Measurements from ENCODE around the gene HTATIP2. TPM values are rescaled to one million over a fixed set of nuclear protein-coding genes. Genes with fewer than 3 reads are reported as not detected.

HTATIP2 gene
- total and polyA plus RNA-seq, 9 donors = 9.8 to 51.8 (median 15.8) TPM

DNA sequence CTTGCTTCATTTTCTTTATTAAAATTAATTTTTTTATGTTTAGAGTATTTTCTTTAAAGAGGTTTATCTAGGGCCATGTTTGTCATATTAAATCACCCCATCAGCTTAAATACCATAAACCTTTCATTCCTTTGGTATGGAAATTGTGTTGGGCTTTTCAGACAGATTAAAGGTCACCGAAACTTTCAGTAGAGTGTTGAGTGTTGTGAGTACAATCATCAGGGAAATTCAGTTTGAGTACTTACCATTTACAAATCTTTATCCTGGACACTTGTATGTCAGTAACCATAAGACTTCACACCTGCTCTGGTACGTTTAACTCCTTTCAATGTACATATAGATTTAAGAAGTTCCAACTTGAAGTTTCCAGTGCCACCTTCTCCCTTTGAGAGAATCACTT is 36.0 kb downstream of the HTATIP2 start:
- Histone ChIP-seq H3K9me3 (no peaks in the 10 kb centered on the region), H3K4me3 (no peak overlapping the region), H3K4me1 (ENCODE audit: insufficient read depth) (no peaks in the 10 kb centered on the region), H3K36me3 (no peaks in the 10 kb centered on the region), H3K27me3 (no peaks in the 10 kb centered on the region), H3K27ac (no peak overlapping the region)
- no peak for DNase-seq
- intact Hi-C loops (cut with DNase I) = no loop called here
- TF ChIP-seq EP300 (IDR thresholded peaks at IDR 0.05) (no peak), CTCF (IDR thresholded peaks at IDR 0.05) (no peak), POLR2A (IDR thresholded peaks at IDR 0.05) (no peak)
- WGBS, 3 donors = 84 to 86% (median 85%) methylated on average over 2 of the region's 2 CpGs

DNA sequence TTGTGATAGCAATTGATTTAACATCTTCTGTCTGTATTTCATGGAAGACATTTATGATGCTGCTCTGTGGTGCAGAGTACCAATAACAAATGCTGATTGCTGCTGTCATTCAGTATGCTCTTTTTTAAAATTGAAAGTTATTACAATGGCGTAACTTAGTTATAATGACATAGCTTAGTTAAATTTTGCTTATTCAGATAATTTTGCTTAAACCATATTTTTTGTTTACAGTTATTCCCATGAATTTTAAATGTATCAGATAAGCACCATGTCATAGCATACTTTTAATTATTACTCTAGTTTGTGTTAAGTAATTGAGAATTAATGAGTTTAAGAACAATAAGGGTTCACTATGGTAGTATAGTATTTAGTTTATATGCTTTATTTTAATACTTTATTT is 39.5 kb downstream of the HTATIP2 start:
- no peak for DNase-seq
- H3K27me3 ChIP-seq = no peaks in the 10 kb centered on the region
- intact Hi-C loops (cut with DNase I) = loop anchor here in 1 of 4 donors (10.0 kb wide), 1 partner anchor 202 kb away; no protein-coding TSS in a partner anchor
- H3K4me1 ChIP-seq (ENCODE audit: insufficient read depth) = no peaks in the 10 kb centered on the region
- WGBS, 3 donors = 98 to 100% (median 99%) methylated on average over 1 of the region's 1 CpG
- TF ChIP-seq EP300 (IDR thresholded peaks at IDR 0.05) = no peak
- no peak for TF ChIP-seq POLR2A (IDR thresholded peaks at IDR 0.05)
- TF ChIP-seq CTCF (IDR thresholded peaks at IDR 0.05) = no peak
- H3K9me3 ChIP-seq = no peaks in the 10 kb centered on the region
- no peak overlapping the region for H3K4me3 ChIP-seq
- H3K36me3 ChIP-seq = no peaks in the 10 kb centered on the region
- no peak overlapping the region for H3K27ac ChIP-seq

GRCh38 chr11:20406484-20406883 is 43.0 kb downstream of the HTATIP2 start:
- intact Hi-C loops (cut with DNase I) = loop anchor here in 1 of 4 donors (10.0 kb wide), 1 partner anchor 198 kb away; no protein-coding TSS in a partner anchor
- Histone ChIP-seq H3K27me3 (no peaks in the 10 kb centered on the region), H3K36me3 (no peaks in the 10 kb centered on the region), H3K9me3 (no peaks in the 10 kb centered on the region), H3K27ac (no peak overlapping the region), H3K4me3 (no peak overlapping the region), H3K4me1 (ENCODE audit: insufficient read depth) (no peaks in the 10 kb centered on the region)
- TF ChIP-seq CTCF (IDR thresholded peaks at IDR 0.05) = no peak
- no peak for TF ChIP-seq POLR2A (IDR thresholded peaks at IDR 0.05)
- TF ChIP-seq EP300 (IDR thresholded peaks at IDR 0.05) = no peak
- no peak for DNase-seq

- Histone ChIP-seq H3K4me3 (no peak overlapping the region), H3K36me3 (no peaks in the 10 kb centered on the region), H3K27me3 (no peaks in the 10 kb centered on the region), H3K27ac (no peak overlapping the region), H3K4me1 (ENCODE audit: insufficient read depth) (no peaks in the 10 kb centered on the region), H3K9me3 (no peaks in the 10 kb centered on the region)
- intact Hi-C loops (cut with DNase I) = loop anchor here in 1 of 4 donors (10.0 kb wide), 1 partner anchor 197 kb away; no protein-coding TSS in a partner anchor
- 60 to 63% (median 63%) methylated on average over 3 of the region's 3 CpGs for WGBS, 3 donors
- TF ChIP-seq CTCF (IDR thresholded peaks at IDR 0.05) = no peak
- TF ChIP-seq EP300 (IDR thresholded peaks at IDR 0.05) = no peak
- TF ChIP-seq POLR2A (IDR thresholded peaks at IDR 0.05) = no peak
- no peak for DNase-seq
Measured at GRCh38 chr11:20407344-20407743, 43.8 kb downstream of the HTATIP2 start.

All from ovary (tissue), 9 donors.